ENCODE data around the gene RALGPS1.
A peak's percentile ranks its signal among the peaks of the same experiment; 100 is the strongest.
"Not testable (repeated sequence)": the region's sequence is repeated elsewhere in the genome, so short reads cannot be mapped to it uniquely, and the experiment has no call there.

RALGPS1 gene

GRCh38 chr9:127171348-127171747 is 256.8 kb downstream of the RALGPS1 start:
- not testable (repeated sequence) for DNase-seq (ENCODE audit: low read depth); H3K4me3 ChIP-seq (ENCODE audit: low read depth, low read length)

GRCh38 chr9:127172066-127172707 is 257.6 kb downstream of the RALGPS1 start:
- no peak for DNase-seq (ENCODE audit: low read depth)
- H3K4me3 ChIP-seq (ENCODE audit: low read depth, low read length) = no peak overlapping the region

- no peak overlapping the region for H3K4me3 ChIP-seq (ENCODE audit: low read depth, low read length)
- DNase-seq (ENCODE audit: low read depth) = no peak
These were observed 258.5 kb downstream of the RALGPS1 start for GRCh38 chr9:127173063-127173462.

GRCh38 chr9:127174386-127175318 is 260.1 kb downstream of the RALGPS1 start:
- H3K4me3 ChIP-seq (ENCODE audit: low read depth, low read length) = no peak overlapping the region
- DNase-seq (ENCODE audit: low read depth) = no peak

GRCh38 chr9:127175319-127175715 is 260.7 kb downstream of the RALGPS1 start:
- no peak for DNase-seq (ENCODE audit: low read depth)
- H3K4me3 ChIP-seq (ENCODE audit: low read depth, low read length) = no peak overlapping the region

GRCh38 chr9:127175764-127176163 is 261.2 kb downstream of the RALGPS1 start:
- no peak overlapping the region for H3K4me3 ChIP-seq (ENCODE audit: low read depth, low read length)
- DNase-seq (ENCODE audit: low read depth) = no peak

- DNase-seq (ENCODE audit: low read depth) = no peak
- H3K4me3 ChIP-seq (ENCODE audit: low read depth, low read length) = no peak overlapping the region
These were observed 262.0 kb downstream of the RALGPS1 start for GRCh38 chr9:127176631-127177030.

- no peak overlapping the region for H3K4me3 ChIP-seq (ENCODE audit: low read depth, low read length)
- DNase-seq (ENCODE audit: low read depth) = no peak
These were observed 262.6 kb downstream of the RALGPS1 start for GRCh38 chr9:127177231-127177630.

GRCh38 chr9:127177665-127178265 is 263.2 kb downstream of the RALGPS1 start:
- no peak for DNase-seq (ENCODE audit: low read depth)

GRCh38 chr9:127178686-127179632 is 264.4 kb downstream of the RALGPS1 start:
- no peak for DNase-seq (ENCODE audit: low read depth)
- no peak overlapping the region for H3K4me3 ChIP-seq (ENCODE audit: low read depth, low read length)

More at GRCh38 chr9:127177665-127178265, 263.2 kb downstream of the RALGPS1 start:
- no peak overlapping the region for H3K4me3 ChIP-seq (ENCODE audit: low read depth, low read length)

GRCh38 chr9:127179633-127180441 is 265.3 kb downstream of the RALGPS1 start:
- DNase-seq (ENCODE audit: low read depth) = no peak
- H3K4me3 ChIP-seq (ENCODE audit: low read depth, low read length) = no peak overlapping the region

- no peak for DNase-seq (ENCODE audit: low read depth)
- H3K4me3 ChIP-seq (ENCODE audit: low read depth, low read length) = no peak overlapping the region
These were observed 266.1 kb downstream of the RALGPS1 start for GRCh38 chr9:127180457-127181314.

- H3K4me3 ChIP-seq (ENCODE audit: low read depth, low read length) = no peak overlapping the region
- no peak for DNase-seq (ENCODE audit: low read depth)
These were observed 266.7 kb downstream of the RALGPS1 start for GRCh38 chr9:127181315-127181580.

GRCh38 chr9:127181595-127182190 is 267.1 kb downstream of the RALGPS1 start:
- DNase-seq (ENCODE audit: low read depth) = no peak

GRCh38 chr9:127182901-127183746 is 268.5 kb downstream of the RALGPS1 start:
- DNase-seq (ENCODE audit: low read depth) = no peak
- H3K4me3 ChIP-seq (ENCODE audit: low read depth, low read length) = no peak overlapping the region

More at GRCh38 chr9:127181595-127182190, 267.1 kb downstream of the RALGPS1 start:
- H3K4me3 ChIP-seq (ENCODE audit: low read depth, low read length) = no peak overlapping the region

- H3K4me3 ChIP-seq (ENCODE audit: low read depth, low read length) = no peak overlapping the region
These were observed 269.4 kb downstream of the RALGPS1 start for GRCh38 chr9:127183814-127184582.

More at GRCh38 chr9:127183814-127184582, 269.4 kb downstream of the RALGPS1 start:
- peak; percentile 74 for DNase-seq (ENCODE audit: low read depth)

Measured in skeletal muscle cell (primary cell).